GM12892 (cell line): ENCODE measurements around the gene EFCAB5.

Experiments used
- POLR2A ChIP-seq: IDR thresholded peaks from 2 replicates; pipeline ENCODE4 v1.6.1; 2011; ENCODE audit warnings: low read depth, low read length, control low read depth
- POLR2AphosphoS5 ChIP-seq: IDR thresholded peaks from 2 replicates; pipeline ENCODE4 v1.6.1; 2011; ENCODE audit warnings: low read depth, low read length, control low read depth

- TF ChIP-seq POLR2A (no peak), POLR2AphosphoS5 (no peak)
Observed at GRCh38 chr17:29909236-29910003, 32.0 kb upstream of the EFCAB5 start.
